B cell (primary cell): Measurements from ENCODE around the gene NTM. TPM values are rescaled to one million over a fixed set of nuclear protein-coding genes. Genes with fewer than 3 reads are reported as not detected.

Experiments
- ATAC-seq: fragments of 200-7000 bp; cut with Tn5 transposase; one replicate; pipeline ENCODE4 v1.10.0; 2021; ENCODE audit warnings: low read depth, mild to moderate bottlenecking, moderate number of reproducible peaks, moderate library complexity
- CTCF ChIA-PET: fragments of 350-600 bp; sonication (Branson Sonifier 250); formaldehyde crosslinking; loops from one replicate; lab custom pipeline; 2021; ENCODE audit warnings: antibody characterized with exemption, inconsistent platforms; lab: Charles Lee
- POLR2A ChIA-PET: fragments of 350-600 bp; sonication (Branson Sonifier 250); formaldehyde crosslinking; loops from one replicate; lab custom pipeline; 2021; ENCODE audit warnings: antibody characterized with exemption; lab: Charles Lee
- DNase-seq: peaks from one replicate; pipeline ENCODE4 v3.0.0; 2013
- H2AFZ ChIP-seq: 2 replicates; pipeline ENCODE4 v1.6.1; 2012; ENCODE audit warnings: mild to moderate bottlenecking, low read depth, low read length; ENCODE audit not compliant: insufficient read depth, poor library complexity, severe bottlenecking
- H3K27ac ChIP-seq, 2 donors: 1 replicate in 1 of 2; 2 replicates in 1 of 2; pipeline ENCODE4 v1.5.1; 2012 to 2013; ENCODE audit warnings: low read length in 2 of 2, mild to moderate bottlenecking in 2 of 2, moderate library complexity in 1 of 2
- H3K27me3 ChIP-seq, 4 experiments: fragments of 200-600 bp in 1 of 4; sonication (generic) in 1 of 4; replicated peaks in 1 of 4; 1 replicate in 2 of 4; 2 replicates in 2 of 4; pipeline versions ENCODE4 v1.6.1 to v1.7.0; 2013 to 2016; ENCODE audit warnings: low read length in 3 of 4, mild to moderate bottlenecking in 2 of 4, mixed read lengths in 1 of 4, moderate library complexity in 1 of 4; ENCODE audit not compliant: insufficient read depth in 4 of 4, control insufficient read depth in 3 of 4; ENCODE audit errors: control extremely low read depth in 1 of 4
- H3K36me3 ChIP-seq, 2 experiments: replicated peaks in 1 of 2; 1 replicate in 1 of 2; 2 replicates in 1 of 2; pipeline versions ENCODE4 v1.6.1 to v1.7.1; 2013; ENCODE audit warnings: low read length in 1 of 2; ENCODE audit not compliant: insufficient read depth in 2 of 2, control insufficient read depth in 1 of 2; ENCODE audit errors: control extremely low read depth in 1 of 2, extremely low read depth in 1 of 2
- H3K4me1 ChIP-seq, 2 donors: fragments of 200-600 bp in 1 of 2; sonication (generic) in 1 of 2; 1 replicate in 1 of 2; 2 replicates in 1 of 2; pipeline versions ENCODE4 v1.5.1 to v1.6.1; 2013 to 2017; ENCODE audit warnings: low read length in 2 of 2; ENCODE audit not compliant: control insufficient read depth in 2 of 2, insufficient read depth in 2 of 2
- H3K4me2 ChIP-seq: replicated peaks from 2 replicates; pipeline ENCODE3; 2012; ENCODE audit warnings: mild to moderate bottlenecking, low read depth, low read length; ENCODE audit not compliant: poor library complexity, severe bottlenecking
- H3K4me3 ChIP-seq, 5 experiments: fragments of 200-600 bp in 1 of 5; sonication (generic) in 1 of 5; 1 replicate in 3 of 5; 2 replicates in 2 of 5; pipeline versions ENCODE4 v1.5.1 to v1.7.0; 2011 to 2016; ENCODE audit warnings: low read length in 4 of 5, mild to moderate bottlenecking in 4 of 5, low read depth in 2 of 5, control low read depth in 1 of 5, moderate library complexity in 1 of 5; ENCODE audit not compliant: insufficient read depth in 1 of 5; ENCODE audit errors: control extremely low read depth in 1 of 5, extremely low read depth in 1 of 5
- H3K79me2 ChIP-seq: fragments of 200-600 bp; sonication (generic); one replicate; pipeline ENCODE4 v1.6.0; 2016; ENCODE audit warnings: low read length; ENCODE audit not compliant: control insufficient read depth, insufficient read depth
- H3K9ac ChIP-seq: fragments of 200-600 bp; sonication (generic); 2 replicates; pipeline ENCODE4 v1.6.1; 2017; ENCODE audit warnings: mild to moderate bottlenecking, low read length, moderate library complexity
- H3K9me3 ChIP-seq, 3 donors: one replicate each; pipeline versions ENCODE4 v1.6.1 to v1.7.1; 2013; ENCODE audit warnings: low read length in 2 of 3; ENCODE audit not compliant: control insufficient read depth in 2 of 3, insufficient read depth in 1 of 3; ENCODE audit errors: control extremely low read depth in 1 of 3
- H4K20me1 ChIP-seq: 2 replicates; pipeline ENCODE4 v1.6.0; 2012; ENCODE audit warnings: mild to moderate bottlenecking, low read length; ENCODE audit not compliant: insufficient read depth, control insufficient read depth, poor library complexity, severe bottlenecking
- H3K27ac Mint-ChIP-seq: one replicate; pipeline ENCODE4 v1.8.0; 2021; ENCODE audit warnings: mixed read lengths
- H3K27me3 Mint-ChIP-seq: one replicate; pipeline ENCODE4 v1.8.0; 2021; ENCODE audit warnings: mixed read lengths
- H3K4me1 Mint-ChIP-seq: one replicate; pipeline ENCODE4 v1.8.0; 2021; ENCODE audit warnings: mixed read lengths
- H3K4me3 Mint-ChIP-seq: one replicate; pipeline ENCODE4 v1.8.0; 2021; ENCODE audit warnings: mixed read lengths
- H3K9me3 Mint-ChIP-seq: one replicate; pipeline ENCODE4 v1.8.0; 2022; ENCODE audit warnings: mixed read lengths; ENCODE audit not compliant: insufficient read depth
- EZH2 ChIP-seq: IDR thresholded peaks from 2 replicates; pipeline ENCODE4 v1.6.1; 2012; ENCODE audit warnings: borderline replicate concordance, low read depth, mild to moderate bottlenecking, moderate library complexity, low read length; ENCODE audit not compliant: insufficient read depth, poor library complexity, severe bottlenecking
- WGBS: methylation state at CpG from one replicate; pipeline ENCODE4 v1.1.5; 2013; ENCODE audit warnings: missing lambda C conversion rate; ENCODE audit not compliant: insufficient coverage; 5-methylcytosine and 5-hydroxymethylcytosine counted together
- intact Hi-C: fragments of 100-400 bp; cut with micrococcal nuclease; formaldehyde crosslinking; loops from one replicate; pipeline ENCODE4 v1.10.0; 2022
- polyA plus RNA-seq: library from polyadenylated mRNA; depleted of rRNA; stranded (reverse); fragments of >200 nt; gene quantifications from 2 replicates; pipeline ENCODE4 v1.2.3, GENCODE V29; 2012
- total RNA-seq, 2 donors: library from RNA; stranded (reverse); fragments of 120-200 nt in 1 of 2; gene quantifications; 1 replicate in 1 of 2; 2 replicates in 1 of 2; pipeline versions ENCODE4 v1.2.3 to v1.2.4, GENCODE V29; 2013 to 2022
- TF ChIP-seq, protein P1 (sequence below): fragments of 200-600 bp; IDR thresholded peaks from one replicate; pipeline ENCODE4 v1.8.0; 2022; ENCODE audit warnings: antibody characterized with exemption, mild to moderate bottlenecking

The NTM gene
- total and polyA plus RNA-seq, 2 donors (not counting 1 experiment from before 2014, with no cell fraction given) = not detected

DNA sequence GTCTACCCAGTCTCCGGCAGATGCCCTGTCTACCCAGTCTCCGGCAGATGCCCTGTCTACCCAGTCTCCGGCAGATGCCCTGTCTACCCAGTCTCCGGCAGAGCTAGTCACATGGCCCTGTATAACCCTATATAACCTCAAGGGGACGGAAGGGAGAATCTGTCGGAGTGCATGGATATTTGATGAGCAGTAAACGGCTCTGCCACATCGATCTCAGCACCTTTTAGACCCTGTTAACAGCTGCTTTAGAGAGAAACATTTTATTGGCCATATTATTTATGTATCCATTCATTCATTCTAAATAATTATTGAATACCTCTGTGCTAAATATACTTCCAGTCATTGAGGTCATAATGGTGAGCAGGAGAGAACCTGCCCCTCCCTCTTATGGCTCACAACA is 228.9 kb downstream of the NTM start:
- intact Hi-C loops = no loop called here
- no peaks in the 10 kb centered on the region for H3K36me3 ChIP-seq
- Mint-ChIP-seq H3K4me1 (no peaks in the 10 kb centered on the region), H3K27ac (no peak overlapping the region), H3K27me3 (no peaks in the 10 kb centered on the region), H3K4me3 (no peak overlapping the region), H3K9me3 (peaks cover 2% of the 10 kb centered on the region)
- TF ChIP-seq, protein P1, sequence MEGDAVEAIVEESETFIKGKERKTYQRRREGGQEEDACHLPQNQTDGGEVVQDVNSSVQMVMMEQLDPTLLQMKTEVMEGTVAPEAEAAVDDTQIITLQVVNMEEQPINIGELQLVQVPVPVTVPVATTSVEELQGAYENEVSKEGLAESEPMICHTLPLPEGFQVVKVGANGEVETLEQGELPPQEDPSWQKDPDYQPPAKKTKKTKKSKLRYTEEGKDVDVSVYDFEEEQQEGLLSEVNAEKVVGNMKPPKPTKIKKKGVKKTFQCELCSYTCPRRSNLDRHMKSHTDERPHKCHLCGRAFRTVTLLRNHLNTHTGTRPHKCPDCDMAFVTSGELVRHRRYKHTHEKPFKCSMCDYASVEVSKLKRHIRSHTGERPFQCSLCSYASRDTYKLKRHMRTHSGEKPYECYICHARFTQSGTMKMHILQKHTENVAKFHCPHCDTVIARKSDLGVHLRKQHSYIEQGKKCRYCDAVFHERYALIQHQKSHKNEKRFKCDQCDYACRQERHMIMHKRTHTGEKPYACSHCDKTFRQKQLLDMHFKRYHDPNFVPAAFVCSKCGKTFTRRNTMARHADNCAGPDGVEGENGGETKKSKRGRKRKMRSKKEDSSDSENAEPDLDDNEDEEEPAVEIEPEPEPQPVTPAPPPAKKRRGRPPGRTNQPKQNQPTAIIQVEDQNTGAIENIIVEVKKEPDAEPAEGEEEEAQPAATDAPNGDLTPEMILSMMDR = no peak
- TF ChIP-seq EZH2 = no peak
- ATAC-seq = no peak
- no peak overlapping the region for H3K4me2 ChIP-seq
- peaks cover 0 to 1% (median 0%) of the 10 kb centered on the region in 3 donors for H3K9me3 ChIP-seq
- no peak overlapping the region for H2AFZ ChIP-seq
- no peaks in the 10 kb centered on the region for H3K79me2 ChIP-seq
- no peak for DNase-seq
- H3K9ac ChIP-seq = no peak overlapping the region
- H3K4me1 ChIP-seq = no peaks in the 10 kb centered on the region
- no peaks in the 10 kb centered on the region for H4K20me1 ChIP-seq
- no peak overlapping the region for H3K4me3 ChIP-seq
- no peak overlapping the region for H3K27ac ChIP-seq
- no peaks in the 10 kb centered on the region for H3K27me3 ChIP-seq
- POLR2A ChIA-PET = no interaction called here
- WGBS = 86% methylated on average over 3 of the region's 8 CpGs
- CTCF ChIA-PET = no interaction called here

DNA sequence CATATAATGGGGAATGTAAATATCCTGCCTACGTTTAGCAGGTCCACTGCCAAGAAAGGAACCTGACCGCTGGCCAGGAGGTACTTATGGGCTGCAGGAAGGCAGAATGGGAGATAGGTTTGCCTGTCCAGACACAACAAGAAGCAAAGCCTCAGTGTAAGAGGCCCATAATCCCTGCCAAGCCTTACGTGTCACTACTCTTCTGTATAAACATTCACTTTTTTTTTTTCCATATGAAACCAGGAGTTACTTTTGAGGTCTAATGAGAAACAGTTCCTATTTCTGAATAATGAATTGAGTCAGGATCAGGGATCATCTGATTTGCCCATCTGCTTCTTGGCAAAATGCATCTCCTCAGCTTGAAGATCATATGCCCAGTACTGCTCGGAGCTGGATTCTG is 230.2 kb downstream of the NTM start:
- Mint-ChIP-seq H3K9me3 (peaks cover 2% of the 10 kb centered on the region), H3K4me3 (no peak overlapping the region), H3K4me1 (no peaks in the 10 kb centered on the region), H3K27ac (no peak overlapping the region), H3K27me3 (no peaks in the 10 kb centered on the region)
- H3K9ac ChIP-seq = no peak overlapping the region
- H3K4me1 ChIP-seq = no peaks in the 10 kb centered on the region
- POLR2A ChIA-PET = no interaction called here
- no peak overlapping the region for H3K27ac ChIP-seq
- H3K4me3 ChIP-seq = no peak overlapping the region
- H2AFZ ChIP-seq = no peak overlapping the region
- no peaks in the 10 kb centered on the region for H3K79me2 ChIP-seq
- ATAC-seq = no peak
- H3K36me3 ChIP-seq = no peaks in the 10 kb centered on the region
- no peaks in the 10 kb centered on the region for H3K27me3 ChIP-seq
- DNase-seq = no peak
- TF ChIP-seq EZH2 = no peak
- TF ChIP-seq, protein P1 = no peak
- CTCF ChIA-PET = no interaction called here
- no peaks in the 10 kb centered on the region for H4K20me1 ChIP-seq
- intact Hi-C loops = no loop called here
- H3K4me2 ChIP-seq = no peak overlapping the region
- H3K9me3 ChIP-seq = peaks cover 0 to 1% (median 0%) of the 10 kb centered on the region in 3 donors
- WGBS = 80% methylated on average over 1 of the region's 4 CpGs
